HTR-8/SVneo (cell line): ENCODE measurements around the gene PGP.

Experiments
- DNase-seq: peaks from one replicate; pipeline ENCODE4 v3.0.0; 2011; ENCODE audit warnings: low spot score, mixed read lengths; ENCODE audit not compliant: insufficient read length
- FAIRE-seq: peaks from 2 replicates; lab custom pipeline; 2011; peaks lifted over from hg19 to GRCh38; lab: Jason Lieb, UNC

Gene PGP

GRCh38 chr16:2172688-2173335, 41.8 kb downstream of the PGP start:
- no peak for FAIRE-seq
- DNase-seq, result no peak

GRCh38 chr16:2171601-2172178, 43.0 kb downstream of the PGP start:
- DNase-seq (no peak), FAIRE-seq (no peak)

GRCh38 chr16:2170587-2171435, 43.8 kb downstream of the PGP start:
- DNase-seq, result no peak
- no peak for FAIRE-seq

- FAIRE-seq (no peak), DNase-seq (no peak)
Measured at GRCh38 chr16:2170080-2170479, 44.6 kb downstream of the PGP start.

GRCh38 chr16:2167068-2167638, 47.5 kb downstream of the PGP start:
- FAIRE-seq (no peak), DNase-seq (no peak)

- FAIRE-seq (peak; percentile 13), DNase-seq (no peak)
Measured at GRCh38 chr16:2166263-2167067, 48.2 kb downstream of the PGP start.

GRCh38 chr16:2165861-2166260, 48.8 kb downstream of the PGP start:
- FAIRE-seq (no peak), DNase-seq (no peak)

GRCh38 chr16:2163211-2163881, 51.3 kb downstream of the PGP start:
- FAIRE-seq (no peak), DNase-seq (no peak)

GRCh38 chr16:2162676-2163118, 51.9 kb downstream of the PGP start:
- no peak for FAIRE-seq

GRCh38 chr16:2161911-2162310, 52.7 kb downstream of the PGP start:
- FAIRE-seq (no peak), DNase-seq (no peak)

More at GRCh38 chr16:2162676-2163118, 51.9 kb downstream of the PGP start:
- DNase-seq, result no peak
